K562 (cell line): ENCODE measurements around the gene CD8A. TPM values are rescaled to one million over a fixed set of nuclear protein-coding genes. Genes with fewer than 3 reads are reported as not detected.

Source experiments
- CEBPB ChIP-seq: fragments of 450-650 bp; IDR thresholded peaks from 2 replicates; pipeline ENCODE4 v1.6.1; 2016; ENCODE audit warnings: missing genetic modification characterization, missing compliant biosample characterization
- RBM22 ChIP-seq: fragments of 200-400 bp; formaldehyde crosslinking; IDR thresholded peaks from 2 replicates; pipeline ENCODE4 v1.6.1; 2018; ENCODE audit warnings: low read length, low read depth; ENCODE audit not compliant: poor library complexity, severe bottlenecking
- SREBF1 ChIP-seq: fragments of 150-350 bp; IDR thresholded peaks from 2 replicates; pipeline ENCODE4 v1.6.1; 2014; ENCODE audit warnings: antibody characterized with exemption, low read depth, low read length, borderline replicate concordance
- ZNF324 ChIP-seq: fragments of 250-450 bp; sonication (Bioruptor Pico); IDR thresholded peaks from 2 replicates; pipeline ENCODE4 v1.4.0; 2020; ENCODE audit warnings: mild to moderate bottlenecking
- ZNF785 ChIP-seq: fragments of 250-450 bp; sonication (Bioruptor Pico); IDR thresholded peaks from 2 replicates; pipeline ENCODE4 v1.4.0; 2020; ENCODE audit warnings: mild to moderate bottlenecking
- polyA plus RNA-seq, 8 experiments: library from polyadenylated mRNA; depleted of rRNA in 4 of 8; stranded (reverse) in 5 of 8; unstranded in 3 of 8; fragments of >200 nt; fragmentation: Nextera tagmentation in 2 of 8; fragmentation: Illumina TruSeq in 1 of 8; extraction: Ambion mirVana in 2 of 8; extraction: Trizol in 1 of 8; gene quantifications; 2 replicates each; pipeline versions ENCODE4 v1.2.1 to v1.2.3, GENCODE V29; 2011 to 2014; ENCODE audit warnings: inconsistent platforms in 1 of 8, missing spikeins in 1 of 8
- total RNA-seq, 7 experiments: library from RNA; depleted of rRNA in 6 of 7; stranded (reverse); fragments of >200 nt in 6 of 7; fragmentation: Illumina TruSeq in 2 of 7; extraction: Trizol in 2 of 7; gene quantifications; 2 replicates each; pipeline versions ENCODE4 v1.2.1 to v1.2.3, GENCODE V29; 2011 to 2021; ENCODE audit warnings: low replicate concordance in 1 of 7
- TF ChIP-seq, protein P1 (sequence below): fragments of 450-650 bp; IDR thresholded peaks from 2 replicates; pipeline ENCODE4 v1.6.1; 2016; ENCODE audit warnings: low read depth
- TF ChIP-seq, protein P2 (sequence below): fragments of 250-450 bp; sonication (Bioruptor Pico); IDR thresholded peaks from 2 replicates; pipeline ENCODE4 v1.8.0; 2021; ENCODE audit warnings: moderate library complexity, mild to moderate bottlenecking, inconsistent platforms
- TF ChIP-seq, protein P3 (sequence below): fragments of 250-450 bp; sonication (Bioruptor Pico); IDR thresholded peaks from 2 replicates; pipeline ENCODE4 v1.4.0; 2020; ENCODE audit warnings: mild to moderate bottlenecking
- TF ChIP-seq, protein P4 (sequence below), 2 experiments: IDR thresholded peaks; 2 replicates each; pipeline ENCODE4 v1.6.1; 2012; ENCODE audit warnings: improper control_type of control experiment in 2 of 2, low read depth in 2 of 2, low read length in 2 of 2, borderline replicate concordance in 1 of 2

CD8A gene
- total and polyA plus RNA-seq, 9 of the 15 experiments (the other 6 are each of a cell fraction or from before 2014, with no cell fraction given), result 0.07 TPM; not detected in 8

- TF ChIP-seq, protein P1, sequence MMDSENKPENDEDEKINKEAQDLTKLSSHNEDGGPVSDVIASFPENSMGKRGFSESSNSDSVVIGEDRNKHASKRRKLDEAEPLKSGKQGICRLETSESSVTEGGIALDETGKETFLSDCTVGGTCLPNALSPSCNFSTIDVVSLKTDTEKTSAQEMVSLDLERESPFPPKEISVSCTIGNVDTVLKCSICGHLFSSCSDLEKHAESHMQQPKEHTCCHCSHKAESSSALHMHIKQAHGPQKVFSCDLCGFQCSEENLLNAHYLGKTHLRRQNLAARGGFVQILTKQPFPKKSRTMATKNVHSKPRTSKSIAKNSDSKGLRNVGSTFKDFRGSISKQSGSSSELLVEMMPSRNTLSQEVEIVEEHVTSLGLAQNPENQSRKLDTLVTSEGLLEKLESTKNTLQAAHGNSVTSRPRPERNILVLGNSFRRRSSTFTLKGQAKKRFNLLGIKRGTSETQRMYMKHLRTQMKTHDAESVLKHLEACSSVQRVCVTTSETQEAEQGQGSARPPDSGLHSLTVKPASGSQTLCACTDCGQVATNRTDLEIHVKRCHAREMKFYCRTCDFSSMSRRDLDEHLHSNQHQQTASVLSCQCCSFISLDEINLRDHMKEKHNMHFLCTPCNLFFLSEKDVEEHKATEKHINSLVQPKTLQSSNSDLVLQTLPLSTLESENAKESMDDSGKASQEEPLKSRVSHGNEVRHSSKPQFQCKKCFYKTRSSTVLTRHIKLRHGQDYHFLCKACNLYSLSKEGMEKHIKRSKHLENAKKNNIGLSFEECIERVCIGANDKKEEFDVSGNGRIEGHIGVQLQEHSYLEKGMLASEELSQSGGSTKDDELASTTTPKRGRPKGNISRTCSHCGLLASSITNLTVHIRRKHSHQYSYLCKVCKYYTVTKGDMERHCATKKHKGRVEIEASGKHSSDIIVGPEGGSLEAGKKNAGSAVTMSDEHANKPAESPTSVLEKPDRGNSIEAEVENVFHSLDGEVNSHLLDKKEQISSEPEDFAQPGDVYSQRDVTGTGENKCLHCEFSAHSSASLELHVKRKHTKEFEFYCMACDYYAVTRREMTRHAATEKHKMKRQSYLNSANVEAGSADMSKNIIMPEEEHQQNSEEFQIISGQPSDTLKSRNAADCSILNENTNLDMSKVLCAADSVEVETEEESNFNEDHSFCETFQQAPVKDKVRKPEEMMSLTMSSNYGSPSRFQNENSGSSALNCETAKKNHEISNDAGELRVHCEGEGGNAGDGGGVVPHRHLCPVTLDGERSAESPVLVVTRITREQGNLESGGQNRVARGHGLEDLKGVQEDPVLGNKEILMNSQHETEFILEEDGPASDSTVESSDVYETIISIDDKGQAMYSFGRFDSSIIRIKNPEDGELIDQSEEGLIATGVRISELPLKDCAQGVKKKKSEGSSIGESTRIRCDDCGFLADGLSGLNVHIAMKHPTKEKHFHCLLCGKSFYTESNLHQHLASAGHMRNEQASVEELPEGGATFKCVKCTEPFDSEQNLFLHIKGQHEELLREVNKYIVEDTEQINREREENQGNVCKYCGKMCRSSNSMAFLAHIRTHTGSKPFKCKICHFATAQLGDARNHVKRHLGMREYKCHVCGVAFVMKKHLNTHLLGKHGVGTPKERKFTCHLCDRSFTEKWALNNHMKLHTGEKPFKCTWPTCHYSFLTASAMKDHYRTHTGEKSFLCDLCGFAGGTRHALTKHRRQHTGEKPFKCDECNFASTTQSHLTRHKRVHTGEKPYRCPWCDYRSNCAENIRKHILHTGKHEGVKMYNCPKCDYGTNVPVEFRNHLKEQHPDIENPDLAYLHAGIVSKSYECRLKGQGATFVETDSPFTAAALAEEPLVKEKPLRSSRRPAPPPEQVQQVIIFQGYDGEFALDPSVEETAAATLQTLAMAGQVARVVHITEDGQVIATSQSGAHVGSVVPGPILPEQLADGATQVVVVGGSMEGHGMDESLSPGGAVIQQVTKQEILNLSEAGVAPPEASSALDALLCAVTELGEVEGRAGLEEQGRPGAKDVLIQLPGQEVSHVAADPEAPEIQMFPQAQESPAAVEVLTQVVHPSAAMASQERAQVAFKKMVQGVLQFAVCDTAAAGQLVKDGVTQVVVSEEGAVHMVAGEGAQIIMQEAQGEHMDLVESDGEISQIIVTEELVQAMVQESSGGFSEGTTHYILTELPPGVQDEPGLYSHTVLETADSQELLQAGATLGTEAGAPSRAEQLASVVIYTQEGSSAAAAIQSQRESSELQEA, result no peak
- no peak for TF ChIP-seq SREBF1
- no peak for TF ChIP-seq ZNF785 (CRISPR knock-in tag)
- TF ChIP-seq, protein P2, sequence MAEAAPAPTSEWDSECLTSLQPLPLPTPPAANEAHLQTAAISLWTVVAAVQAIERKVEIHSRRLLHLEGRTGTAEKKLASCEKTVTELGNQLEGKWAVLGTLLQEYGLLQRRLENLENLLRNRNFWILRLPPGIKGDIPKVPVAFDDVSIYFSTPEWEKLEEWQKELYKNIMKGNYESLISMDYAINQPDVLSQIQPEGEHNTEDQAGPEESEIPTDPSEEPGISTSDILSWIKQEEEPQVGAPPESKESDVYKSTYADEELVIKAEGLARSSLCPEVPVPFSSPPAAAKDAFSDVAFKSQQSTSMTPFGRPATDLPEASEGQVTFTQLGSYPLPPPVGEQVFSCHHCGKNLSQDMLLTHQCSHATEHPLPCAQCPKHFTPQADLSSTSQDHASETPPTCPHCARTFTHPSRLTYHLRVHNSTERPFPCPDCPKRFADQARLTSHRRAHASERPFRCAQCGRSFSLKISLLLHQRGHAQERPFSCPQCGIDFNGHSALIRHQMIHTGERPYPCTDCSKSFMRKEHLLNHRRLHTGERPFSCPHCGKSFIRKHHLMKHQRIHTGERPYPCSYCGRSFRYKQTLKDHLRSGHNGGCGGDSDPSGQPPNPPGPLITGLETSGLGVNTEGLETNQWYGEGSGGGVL (CRISPR knock-in tag), result no peak
- TF ChIP-seq RBM22, result no peak
- no peak for TF ChIP-seq CEBPB (tag)
- no peak for TF ChIP-seq ZNF324
- TF ChIP-seq, protein P3, sequence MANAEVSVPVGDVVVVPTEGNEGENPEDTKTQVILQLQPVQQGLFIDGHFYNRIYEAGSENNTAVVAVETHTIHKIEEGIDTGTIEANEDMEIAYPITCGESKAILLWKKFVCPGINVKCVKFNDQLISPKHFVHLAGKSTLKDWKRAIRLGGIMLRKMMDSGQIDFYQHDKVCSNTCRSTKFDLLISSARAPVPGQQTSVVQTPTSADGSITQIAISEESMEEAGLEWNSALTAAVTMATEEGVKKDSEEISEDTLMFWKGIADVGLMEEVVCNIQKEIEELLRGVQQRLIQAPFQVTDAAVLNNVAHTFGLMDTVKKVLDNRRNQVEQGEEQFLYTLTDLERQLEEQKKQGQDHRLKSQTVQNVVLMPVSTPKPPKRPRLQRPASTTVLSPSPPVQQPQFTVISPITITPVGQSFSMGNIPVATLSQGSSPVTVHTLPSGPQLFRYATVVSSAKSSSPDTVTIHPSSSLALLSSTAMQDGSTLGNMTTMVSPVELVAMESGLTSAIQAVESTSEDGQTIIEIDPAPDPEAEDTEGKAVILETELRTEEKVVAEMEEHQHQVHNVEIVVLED, result no peak
- TF ChIP-seq, protein P4, sequence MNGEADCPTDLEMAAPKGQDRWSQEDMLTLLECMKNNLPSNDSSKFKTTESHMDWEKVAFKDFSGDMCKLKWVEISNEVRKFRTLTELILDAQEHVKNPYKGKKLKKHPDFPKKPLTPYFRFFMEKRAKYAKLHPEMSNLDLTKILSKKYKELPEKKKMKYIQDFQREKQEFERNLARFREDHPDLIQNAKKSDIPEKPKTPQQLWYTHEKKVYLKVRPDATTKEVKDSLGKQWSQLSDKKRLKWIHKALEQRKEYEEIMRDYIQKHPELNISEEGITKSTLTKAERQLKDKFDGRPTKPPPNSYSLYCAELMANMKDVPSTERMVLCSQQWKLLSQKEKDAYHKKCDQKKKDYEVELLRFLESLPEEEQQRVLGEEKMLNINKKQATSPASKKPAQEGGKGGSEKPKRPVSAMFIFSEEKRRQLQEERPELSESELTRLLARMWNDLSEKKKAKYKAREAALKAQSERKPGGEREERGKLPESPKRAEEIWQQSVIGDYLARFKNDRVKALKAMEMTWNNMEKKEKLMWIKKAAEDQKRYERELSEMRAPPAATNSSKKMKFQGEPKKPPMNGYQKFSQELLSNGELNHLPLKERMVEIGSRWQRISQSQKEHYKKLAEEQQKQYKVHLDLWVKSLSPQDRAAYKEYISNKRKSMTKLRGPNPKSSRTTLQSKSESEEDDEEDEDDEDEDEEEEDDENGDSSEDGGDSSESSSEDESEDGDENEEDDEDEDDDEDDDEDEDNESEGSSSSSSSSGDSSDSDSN (IDR thresholded peaks at IDR 0.05; ENCODE audit: borderline replicate concordance in 1 of 2, low read depth in 2 of 2, low read length in 2 of 2), result no peak
Observed at GRCh38 chr2:86793752-86794151, 3.0 kb upstream of the CD8A start (continued).
